HUES48 (cell line): ENCODE data around the gene SIRT6.

Source experiments
- H3K27ac ChIP-seq: one replicate; pipeline ENCODE4 v1.7.0; 2013; ENCODE audit warnings: low read depth, low read length, inconsistent platforms
- H3K27me3 ChIP-seq: 2 replicates; pipeline ENCODE4 v1.6.1; 2013; ENCODE audit warnings: mild to moderate bottlenecking, low read length; ENCODE audit not compliant: control insufficient read depth, insufficient read depth
- H3K36me3 ChIP-seq: 2 replicates; pipeline ENCODE4 v1.6.1; 2013; ENCODE audit warnings: low read length; ENCODE audit not compliant: control insufficient read depth, insufficient read depth
- H3K4me1 ChIP-seq: 2 replicates; pipeline ENCODE4 v1.6.1; 2013; ENCODE audit warnings: mild to moderate bottlenecking, low read length; ENCODE audit not compliant: control insufficient read depth, insufficient read depth
- H3K4me3 ChIP-seq: 2 replicates; pipeline ENCODE4 v1.5.1; 2013; ENCODE audit warnings: mild to moderate bottlenecking, low read depth, low read length
- H3K9ac ChIP-seq: 2 replicates; pipeline ENCODE4 v1.6.1; 2013; ENCODE audit warnings: mild to moderate bottlenecking, low read depth, low read length, moderate library complexity
- H3K9me3 ChIP-seq: 2 replicates; pipeline ENCODE4 v1.6.1; 2013; ENCODE audit warnings: low read length; ENCODE audit not compliant: control insufficient read depth, insufficient read depth

SIRT6 gene

DNA sequence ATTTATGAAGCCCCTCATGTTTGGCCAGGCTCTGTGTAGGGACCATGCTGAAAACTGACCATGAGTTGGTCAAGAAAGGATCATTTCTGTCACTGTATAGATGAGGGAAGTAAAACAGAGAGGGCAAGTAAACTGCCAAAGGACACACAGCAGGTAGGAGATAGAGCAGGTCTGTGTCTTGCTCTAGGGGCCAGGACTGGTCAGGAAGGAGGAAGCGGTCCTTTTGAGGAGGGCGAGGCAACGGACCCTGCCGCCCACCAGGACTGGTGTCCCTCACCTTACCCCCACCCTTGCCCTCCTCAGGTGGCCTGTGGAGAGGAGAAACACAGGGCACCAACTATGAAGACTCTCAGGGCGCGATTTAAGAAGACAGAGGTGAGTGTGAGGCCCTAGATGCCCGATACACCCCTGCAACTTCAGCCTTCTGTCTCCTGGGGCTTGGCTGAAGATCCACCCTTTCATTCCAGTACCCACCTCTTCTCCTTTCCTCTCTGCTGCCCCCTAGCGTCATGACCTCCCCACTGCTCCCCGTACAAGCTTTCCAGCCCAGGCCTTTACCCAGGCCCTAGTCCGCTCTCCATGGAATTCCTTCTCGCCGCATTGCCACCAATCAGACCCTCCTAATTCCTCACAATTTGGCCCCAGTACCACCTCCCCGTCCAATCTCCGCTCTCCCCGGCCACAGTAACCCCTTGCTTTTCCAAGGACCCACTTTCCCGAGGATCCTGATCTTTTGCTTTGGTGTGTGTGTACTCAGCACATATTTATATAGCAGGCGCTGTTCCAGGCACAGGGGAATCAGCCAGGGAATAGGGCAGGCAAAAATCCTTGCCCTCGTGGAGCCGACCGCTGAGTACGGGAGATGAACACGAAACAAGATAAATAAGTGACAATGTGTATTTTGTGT, 4.0 kb upstream of the SIRT6 start:
- no peaks in the 10 kb centered on the region for H3K27me3 ChIP-seq
- no peaks in the 10 kb centered on the region for H3K36me3 ChIP-seq
- no peak overlapping the region for H3K27ac ChIP-seq
- H3K9me3 ChIP-seq, result no peaks in the 10 kb centered on the region
- no peaks in the 10 kb centered on the region for H3K4me1 ChIP-seq
- H3K9ac ChIP-seq, result no peak overlapping the region
- no peak overlapping the region for H3K4me3 ChIP-seq

DNA sequence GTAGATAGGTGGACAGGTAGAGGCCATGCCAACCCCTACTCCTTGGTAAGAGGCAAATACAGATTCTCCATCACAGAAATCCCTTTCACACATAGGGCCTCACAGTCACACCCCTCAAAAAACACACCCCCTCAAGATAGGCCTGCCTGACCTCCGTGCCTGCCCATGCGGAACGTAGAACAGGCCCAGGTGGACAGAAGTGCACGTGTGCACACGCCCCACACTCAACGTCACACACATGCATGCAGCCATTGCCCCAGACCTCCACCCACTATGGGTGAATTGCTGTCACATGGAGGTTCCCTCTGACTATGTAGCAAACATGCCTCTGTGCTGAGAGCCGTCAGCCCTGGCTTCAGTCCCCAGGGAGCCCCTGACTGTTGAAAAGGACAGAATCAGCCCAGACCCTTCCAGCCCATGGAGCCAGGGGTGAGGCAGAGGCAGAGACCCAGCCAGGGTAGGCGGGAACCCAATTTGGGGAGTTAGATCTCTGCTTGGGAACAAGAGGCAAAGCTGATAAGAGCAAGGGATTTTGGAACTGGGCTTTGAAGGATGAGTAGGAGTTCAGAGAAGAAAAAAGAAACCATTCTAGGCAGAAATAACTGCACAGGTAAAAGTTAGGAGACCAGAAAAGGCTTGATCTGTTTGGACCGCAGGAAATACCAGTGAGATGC, 3.2 kb upstream of the SIRT6 start:
- Histone ChIP-seq H3K9ac (no peak overlapping the region), H3K4me1 (no peaks in the 10 kb centered on the region), H3K27ac (no peak overlapping the region), H3K27me3 (no peaks in the 10 kb centered on the region), H3K9me3 (no peaks in the 10 kb centered on the region), H3K4me3 (no peak overlapping the region), H3K36me3 (no peaks in the 10 kb centered on the region)

GRCh38 chr19:4184718-4185352, 2.5 kb upstream of the SIRT6 start:
- H3K4me1 ChIP-seq, result no peaks in the 10 kb centered on the region
- no peak overlapping the region for H3K27ac ChIP-seq
- no peak overlapping the region for H3K4me3 ChIP-seq
- no peaks in the 10 kb centered on the region for H3K9me3 ChIP-seq
- no peaks in the 10 kb centered on the region for H3K36me3 ChIP-seq
- H3K9ac ChIP-seq, result no peak overlapping the region
- no peaks in the 10 kb centered on the region for H3K27me3 ChIP-seq

DNA sequence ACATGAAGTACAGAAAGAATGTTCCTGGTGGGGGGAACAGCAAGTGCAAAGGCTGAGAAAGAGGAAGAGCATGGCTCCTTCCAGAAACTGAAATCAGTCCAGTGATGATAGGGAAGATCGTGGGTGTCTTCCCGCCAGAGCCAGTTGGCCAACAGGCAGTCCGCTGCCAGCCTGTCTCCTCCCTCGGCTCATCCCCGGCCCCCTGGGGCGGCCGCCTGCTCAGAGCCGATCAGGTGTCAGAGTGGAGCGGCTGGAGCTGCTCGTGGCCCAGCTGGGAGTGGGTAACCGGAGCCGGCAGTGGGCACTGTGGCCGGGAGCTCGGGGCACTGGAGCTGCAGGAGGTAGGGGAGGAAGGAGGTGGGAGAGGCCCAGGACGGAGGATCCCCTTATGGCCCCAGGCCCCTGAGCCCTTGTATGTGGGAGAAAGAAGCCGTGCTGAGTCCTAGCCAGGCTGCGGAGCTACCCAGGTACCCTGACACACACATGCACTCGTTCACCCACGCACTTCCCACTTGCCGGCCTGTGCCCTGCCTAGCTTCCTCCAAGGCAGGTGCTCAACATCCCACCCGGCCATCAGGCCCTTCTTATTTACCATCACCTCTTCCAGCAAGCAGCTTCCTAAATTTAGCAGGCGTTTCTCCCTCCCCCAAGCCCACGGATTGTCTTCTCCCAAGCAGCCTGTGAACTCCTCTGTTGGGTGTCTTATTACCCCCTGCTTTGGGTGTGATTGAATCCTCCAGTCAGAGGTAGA, 1.8 kb upstream of the SIRT6 start:
- H3K9me3 ChIP-seq, result no peaks in the 10 kb centered on the region
- H3K36me3 ChIP-seq, result no peaks in the 10 kb centered on the region
- no peak overlapping the region for H3K27ac ChIP-seq
- no peak overlapping the region for H3K4me3 ChIP-seq
- H3K9ac ChIP-seq, result no peak overlapping the region
- no peaks in the 10 kb centered on the region for H3K4me1 ChIP-seq
- H3K27me3 ChIP-seq, result no peaks in the 10 kb centered on the region

- no peak overlapping the region for H3K9ac ChIP-seq
- H3K27me3 ChIP-seq, result no peaks in the 10 kb centered on the region
- H3K9me3 ChIP-seq, result no peaks in the 10 kb centered on the region
These were observed 1.3 kb downstream of the SIRT6 start for GRCh38 chr19:4181053-4181508.

GRCh38 chr19:4178990-4179389, 3.4 kb downstream of the SIRT6 start:
- Histone ChIP-seq H3K9ac (no peak overlapping the region), H3K27ac (no peak overlapping the region), H3K36me3 (no peaks in the 10 kb centered on the region; the same call in 1 of the 2 replicates), H3K9me3 (no peaks in the 10 kb centered on the region), H3K4me1 (no peaks in the 10 kb centered on the region), H3K4me3 (no peak overlapping the region), H3K27me3 (no peaks in the 10 kb centered on the region)

More at GRCh38 chr19:4181053-4181508, 1.3 kb downstream of the SIRT6 start:
- Histone ChIP-seq H3K27ac (no peak overlapping the region), H3K4me3 (no peak overlapping the region), H3K36me3 (no peaks in the 10 kb centered on the region), H3K4me1 (no peaks in the 10 kb centered on the region)

- Histone ChIP-seq H3K27ac (no peak overlapping the region), H3K27me3 (peaks cover 4% of the 10 kb centered on the region), H3K4me1 (no peaks in the 10 kb centered on the region), H3K9me3 (no peaks in the 10 kb centered on the region), H3K4me3 (no peak overlapping the region), H3K36me3 (no peaks in the 10 kb centered on the region; the same call in 1 of the 2 replicates), H3K9ac (no peak overlapping the region)
These were observed 5.2 kb downstream of the SIRT6 start for GRCh38 chr19:4177146-4177545.

GRCh38 chr19:4175669-4175931, 6.8 kb downstream of the SIRT6 start:
- Histone ChIP-seq H3K27ac (no peak overlapping the region), H3K9me3 (no peaks in the 10 kb centered on the region), H3K4me3 (no peak overlapping the region), H3K9ac (no peak overlapping the region), H3K4me1 (no peaks in the 10 kb centered on the region), H3K36me3 (no peaks in the 10 kb centered on the region; the same call in 1 of the 2 replicates), H3K27me3 (peaks cover 8% of the 10 kb centered on the region)

DNA sequence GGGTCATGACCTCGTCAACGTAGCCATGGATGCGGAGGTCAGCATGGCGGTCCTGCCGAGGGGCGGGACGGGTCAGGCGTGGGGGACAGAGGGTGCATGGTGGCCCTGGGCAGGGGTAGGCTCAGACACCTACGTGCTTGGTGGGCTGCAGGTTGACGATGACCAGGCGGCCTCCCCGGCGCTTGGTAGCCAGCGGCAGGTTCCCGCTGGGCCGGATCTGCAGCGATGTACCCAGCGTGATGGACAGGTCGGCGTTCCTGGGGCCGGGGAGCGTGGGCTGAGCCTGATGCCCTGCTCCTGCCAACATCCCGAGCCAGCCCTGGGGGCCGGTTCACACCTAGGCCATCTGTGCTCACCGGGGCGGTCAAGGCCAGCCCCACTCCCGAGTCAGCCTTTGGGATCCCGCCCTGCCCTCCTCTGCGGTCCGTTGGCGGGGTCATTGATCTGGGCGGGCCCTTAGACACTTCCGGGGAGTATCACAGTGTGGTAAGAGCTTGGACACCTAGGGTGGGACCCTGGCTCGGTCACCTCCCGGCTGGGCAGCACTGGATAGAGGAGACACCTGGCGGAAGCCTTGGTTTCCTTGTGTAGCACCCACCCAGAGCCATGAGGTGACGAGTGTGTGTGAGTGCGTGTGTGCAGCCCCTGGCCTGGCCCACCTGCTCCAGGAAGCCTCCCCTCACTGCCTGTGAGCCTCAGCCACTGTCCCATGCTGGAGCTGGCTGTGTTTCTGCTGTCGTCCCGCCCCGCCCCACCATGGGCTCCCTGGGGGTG, 7.3 kb downstream of the SIRT6 start:
- no peak overlapping the region for H3K4me3 ChIP-seq
- H3K9ac ChIP-seq, result no peak overlapping the region
- peaks cover 8% of the 10 kb centered on the region for H3K27me3 ChIP-seq
- no peaks in the 10 kb centered on the region for H3K9me3 ChIP-seq
- no peaks in the 10 kb centered on the region; the same call in 1 of the 2 replicates for H3K36me3 ChIP-seq
- H3K4me1 ChIP-seq, result no peaks in the 10 kb centered on the region
- H3K27ac ChIP-seq, result no peak overlapping the region

DNA sequence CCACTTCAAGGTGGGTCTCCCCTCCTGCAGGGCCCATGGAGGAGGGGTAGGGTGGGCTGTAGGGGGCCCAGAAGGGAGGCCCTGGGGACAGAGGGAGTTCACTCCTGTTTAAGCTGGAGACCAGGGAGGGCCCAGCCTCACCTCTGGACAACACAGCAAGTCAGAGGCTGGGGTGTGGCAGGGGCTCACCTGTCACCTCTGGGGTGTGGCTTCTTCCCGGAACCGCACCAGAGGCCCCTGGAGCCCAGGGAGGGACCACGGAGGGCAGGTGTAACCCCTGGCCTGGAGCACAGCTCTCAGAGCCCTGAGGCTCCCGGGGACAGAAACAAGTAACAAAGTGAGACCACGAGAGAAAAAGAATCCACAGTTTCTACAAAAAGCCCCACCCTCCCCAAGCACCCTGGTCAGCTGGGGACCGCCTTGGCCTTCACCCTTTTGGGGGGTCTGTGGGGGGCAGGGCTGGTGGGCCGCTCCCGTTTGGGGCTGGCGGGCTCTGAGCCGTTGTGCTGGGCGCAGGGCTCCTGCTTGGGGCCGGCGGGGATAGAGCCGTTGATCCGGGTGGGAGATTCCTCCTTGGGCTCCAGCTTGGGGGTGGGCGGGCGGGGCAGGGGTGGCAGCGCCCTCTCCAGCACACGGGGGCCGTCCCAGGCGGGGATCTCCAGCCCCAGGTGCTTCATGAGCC, 8.0 kb downstream of the SIRT6 start:
- no peaks in the 10 kb centered on the region for H3K4me1 ChIP-seq

More for the DNA sequence above, 8.0 kb downstream of the SIRT6 start:
- Histone ChIP-seq H3K27me3 (peaks cover 8% of the 10 kb centered on the region), H3K27ac (no peak overlapping the region), H3K9ac (no peak overlapping the region), H3K9me3 (no peaks in the 10 kb centered on the region), H3K4me3 (no peak overlapping the region), H3K36me3 (no peaks in the 10 kb centered on the region; the same call in 1 of the 2 replicates)
